Activated T-helper 2 cell treated with anti-CD3 and anti-CD28 coated beads, Interferon-gamma antibody, Interleukin-2, Interleukin-4, amounts not matched to agents 10 μg/mL and 5 μg/mL and 100 μg/mL, durations not matched to agents 14 hours and 24 hours and 36 hours (primary cell): ENCODE results near the gene RPL38. TPM values are rescaled to one million over a fixed set of nuclear protein-coding genes. Genes with fewer than 3 reads are reported as not detected.

Experiments
- DNase-seq: peaks from one replicate; pipeline ENCODE4 v3.0.0; 2021; ENCODE audit warnings: low spot score
- H3K27ac Mint-ChIP-seq: one replicate; pipeline ENCODE4 v1.8.0; 2021; ENCODE audit warnings: mixed read lengths
- H3K27me3 Mint-ChIP-seq: one replicate; pipeline ENCODE4 v1.8.0; 2021; ENCODE audit warnings: low read depth, mixed read lengths
- H3K36me3 Mint-ChIP-seq: one replicate; pipeline ENCODE4 v1.8.0; 2021; ENCODE audit warnings: low read depth, mixed read lengths
- H3K4me1 Mint-ChIP-seq: one replicate; pipeline ENCODE4 v1.8.0; 2021; ENCODE audit warnings: low read depth, mixed read lengths
- H3K4me3 Mint-ChIP-seq: one replicate; pipeline ENCODE4 v1.8.0; 2021; ENCODE audit warnings: low read depth, mild to moderate bottlenecking, moderate library complexity, mixed read lengths
- H3K9me3 Mint-ChIP-seq: one replicate; pipeline ENCODE4 v1.8.0; 2021; ENCODE audit warnings: mixed read lengths
- intact Hi-C: fragments of 100-400 bp; cut with micrococcal nuclease; formaldehyde crosslinking; loops from one replicate; pipeline ENCODE4 v1.15.1; 2023
- total RNA-seq: library from RNA; stranded (reverse); gene quantifications from 2 replicates; pipeline ENCODE4 v1.2.3, GENCODE V29; 2022

Gene RPL38
- total RNA-seq: 1,248 and 1,338 TPM in 2 replicates

DNA sequence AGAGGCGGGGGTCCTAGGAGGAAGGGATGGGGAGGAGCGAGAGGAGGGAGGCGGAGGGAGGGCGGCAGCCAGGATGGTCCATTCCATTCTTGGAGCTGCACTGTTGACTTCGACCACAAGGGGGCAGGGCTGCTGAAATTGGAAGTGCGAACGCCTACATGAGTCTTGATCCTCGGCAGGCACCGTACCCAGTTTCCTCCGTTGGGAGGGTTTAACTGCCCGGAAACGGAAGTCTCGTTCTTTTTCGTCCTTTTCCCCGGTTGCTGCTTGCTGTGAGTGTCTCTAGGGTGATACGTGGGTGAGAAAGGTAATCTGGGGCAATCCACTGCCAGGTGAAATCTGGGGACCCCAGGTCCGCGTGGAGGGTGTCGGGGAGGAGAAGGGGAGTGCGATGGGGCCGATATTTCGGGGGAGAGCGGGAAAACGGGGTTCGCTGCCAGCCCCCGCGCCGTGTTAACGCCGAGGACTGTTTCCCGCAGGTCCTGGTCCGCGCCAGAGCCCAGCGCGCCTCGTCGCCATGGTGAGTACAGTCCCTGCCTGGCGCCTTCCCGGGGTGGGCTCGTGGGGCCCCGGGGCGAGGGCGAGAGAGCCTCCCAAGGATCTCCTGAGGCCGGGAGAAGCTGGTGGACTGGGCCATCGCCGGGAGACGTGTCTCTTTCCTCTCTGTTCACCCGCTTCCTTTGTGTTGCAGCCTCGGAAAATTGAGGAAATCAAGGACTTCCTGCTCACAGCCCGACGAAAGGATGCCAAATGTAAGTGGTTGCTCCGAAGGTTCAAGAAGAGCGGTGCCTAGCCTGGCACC, at the start of gene RPL38:
RPL38 (plus strand) TSS at position 240 of the 802 bp plus-strand sequence; CDS start at position 518, 278 bp downstream.
- Mint-ChIP-seq H3K4me1 (peaks cover 27% of the 10 kb centered on the region), H3K27ac (peak within 1 kb of the TSS; percentile 97), H3K27me3 (peaks cover 13% of the 10 kb centered on the region), H3K9me3 (no peaks in the 10 kb centered on the region), H3K4me3 (peak within 1 kb of the TSS; percentile 98), H3K36me3 (peaks cover 44% of the 10 kb centered on the region)
- DNase-seq: peak; percentile 91
- intact Hi-C loops: loop anchor here (5.0 kb wide), 1 partner anchor 891 kb away; the partner anchor contains the start of gene CDC42EP4

DNA sequence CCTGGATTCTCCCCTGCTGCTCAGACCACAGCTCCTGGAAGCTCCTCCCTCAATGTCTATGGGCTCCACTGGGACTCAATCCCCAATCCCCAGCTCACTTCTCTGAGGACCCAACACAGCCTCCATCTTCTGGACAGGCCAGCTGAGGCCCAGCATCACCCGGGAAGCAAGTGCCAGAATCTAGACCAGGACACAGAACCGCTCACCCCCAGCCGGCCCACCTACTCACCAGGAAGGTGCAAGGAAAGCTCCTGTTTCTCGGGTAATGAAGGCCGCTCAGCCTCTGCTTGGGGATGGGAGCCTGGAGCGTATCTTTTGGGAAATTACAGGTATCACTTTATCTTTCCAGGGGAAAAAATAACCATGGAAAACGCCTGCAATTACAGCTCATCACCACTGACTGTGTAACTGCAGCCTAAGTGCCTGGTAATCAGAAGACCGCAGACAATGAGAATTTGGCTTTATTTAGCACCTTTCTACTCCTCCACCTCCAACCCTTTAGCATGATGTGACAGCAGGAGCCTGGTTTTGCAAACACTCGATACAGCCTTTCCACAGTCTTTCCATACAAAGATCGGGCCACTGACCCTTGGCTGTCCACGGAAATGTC, 49.6 kb upstream of the RPL38 start:
- Mint-ChIP-seq H3K27ac (no peak overlapping the region), H3K27me3 (peaks cover 2% of the 10 kb centered on the region), H3K4me3 (no peak overlapping the region), H3K9me3 (no peaks in the 10 kb centered on the region), H3K36me3 (no peaks in the 10 kb centered on the region), H3K4me1 (no peaks in the 10 kb centered on the region)
- intact Hi-C loops: no loop called here
- no peak for DNase-seq

DNA sequence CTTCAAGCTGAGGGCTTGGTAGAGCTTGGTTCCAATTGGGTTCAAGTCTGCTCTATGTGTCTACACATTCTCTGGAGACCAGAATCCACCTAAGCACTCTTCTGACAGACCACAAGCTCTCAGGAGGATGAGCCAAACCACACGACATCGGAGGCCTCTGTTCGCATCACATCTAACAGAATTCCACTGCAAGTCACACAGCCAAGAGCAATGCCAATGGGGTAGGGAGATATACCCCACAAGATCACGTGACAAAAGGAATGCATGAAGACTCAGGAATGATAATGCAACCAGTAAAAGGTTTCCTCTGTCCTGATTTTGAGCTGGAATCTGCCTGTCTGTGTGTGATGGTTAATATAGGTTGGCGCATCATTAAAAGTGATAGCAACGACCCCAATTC, 46.6 kb upstream of the RPL38 start:
- no peaks in the 10 kb centered on the region for H3K36me3 Mint-ChIP-seq
- H3K9me3 Mint-ChIP-seq: no peaks in the 10 kb centered on the region
- intact Hi-C loops: no loop called here
- no peak overlapping the region for H3K4me3 Mint-ChIP-seq
- H3K27ac Mint-ChIP-seq: no peak overlapping the region
- no peaks in the 10 kb centered on the region for H3K4me1 Mint-ChIP-seq
- no peaks in the 10 kb centered on the region for H3K27me3 Mint-ChIP-seq
- DNase-seq: no peak

DNA sequence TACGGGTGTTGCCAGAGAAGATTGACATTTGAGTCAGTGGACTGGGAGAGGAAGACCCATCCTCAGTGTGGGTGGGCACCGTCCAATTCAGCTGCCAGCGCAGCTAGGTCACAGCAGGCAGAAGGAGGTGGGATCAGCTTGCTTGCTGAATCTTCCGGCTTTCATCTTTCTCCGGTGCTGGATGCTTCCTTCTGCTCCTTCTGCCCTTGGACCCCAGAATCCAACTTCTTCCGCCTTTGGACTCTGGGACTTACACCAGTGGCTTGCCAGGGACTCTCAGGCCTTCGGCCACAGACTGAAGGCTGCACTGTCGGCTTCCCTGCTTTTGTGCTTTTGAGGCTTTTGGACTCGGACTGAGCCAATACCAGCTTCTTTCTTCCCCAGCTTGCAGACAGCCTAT, 46.1 kb upstream of the RPL38 start:
- H3K4me1 Mint-ChIP-seq: no peaks in the 10 kb centered on the region
- H3K27ac Mint-ChIP-seq: no peak overlapping the region
- DNase-seq: no peak
- H3K27me3 Mint-ChIP-seq: no peaks in the 10 kb centered on the region
- intact Hi-C loops: no loop called here
- no peaks in the 10 kb centered on the region for H3K9me3 Mint-ChIP-seq
- H3K36me3 Mint-ChIP-seq: no peaks in the 10 kb centered on the region
- H3K4me3 Mint-ChIP-seq: no peak overlapping the region

DNA sequence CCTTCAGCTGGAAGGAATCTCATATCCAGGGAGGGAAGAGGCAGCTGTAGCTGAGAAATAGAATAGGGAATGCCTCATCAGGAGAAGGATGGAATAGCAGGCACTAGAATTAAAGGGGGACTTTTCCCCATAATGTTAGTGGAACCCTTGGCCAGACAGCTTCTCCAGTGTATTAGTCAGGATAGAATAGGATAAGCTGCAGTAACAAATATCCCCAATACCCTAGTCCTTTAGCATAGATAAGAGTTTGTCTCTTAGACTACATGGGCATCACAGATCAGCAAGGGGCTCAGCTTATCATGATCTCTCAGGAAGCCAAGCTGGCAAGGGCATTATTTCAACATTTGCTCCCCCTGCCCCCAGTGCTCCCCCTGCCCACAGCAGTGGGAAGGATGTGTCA, 44.7 kb upstream of the RPL38 start:
- H3K36me3 Mint-ChIP-seq: no peaks in the 10 kb centered on the region

DNA sequence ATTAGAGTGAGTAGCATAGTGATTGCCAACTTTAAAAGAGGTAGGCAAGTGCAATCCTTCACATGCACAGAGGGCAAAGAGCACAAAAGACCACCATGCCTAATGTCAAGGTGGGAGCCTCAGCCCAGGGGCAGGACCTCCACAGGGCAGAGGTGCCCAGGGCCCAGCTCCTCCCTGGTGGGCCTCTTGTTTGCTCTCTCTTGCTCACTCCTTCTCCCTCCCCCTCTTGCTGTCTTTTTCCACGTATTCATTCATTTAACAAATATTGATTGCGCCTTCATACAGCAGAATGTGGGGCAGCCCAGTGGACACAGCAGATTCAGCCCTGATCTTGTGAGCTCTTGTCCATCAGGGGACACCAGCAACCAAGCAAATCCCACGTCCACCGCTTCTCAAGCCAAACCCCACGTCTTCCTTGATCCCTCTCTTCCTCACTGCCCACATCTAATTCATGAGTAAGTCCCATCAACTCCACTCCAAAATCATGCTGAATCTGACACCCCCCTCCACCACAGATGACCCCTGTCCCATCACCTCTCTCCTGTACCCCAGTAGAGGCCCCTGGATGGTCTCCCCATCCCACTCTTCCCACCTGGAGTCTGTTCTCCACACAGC, 44.1 kb upstream of the RPL38 start:
- Mint-ChIP-seq H3K4me3 (no peak overlapping the region), H3K4me1 (no peaks in the 10 kb centered on the region), H3K27ac (no peak overlapping the region), H3K36me3 (no peaks in the 10 kb centered on the region), H3K27me3 (no peaks in the 10 kb centered on the region), H3K9me3 (no peaks in the 10 kb centered on the region)
- DNase-seq: no peak
- intact Hi-C loops: no loop called here

More for the DNA sequence above, 44.7 kb upstream of the RPL38 start:
- H3K4me3 Mint-ChIP-seq: no peak overlapping the region
- H3K9me3 Mint-ChIP-seq: no peaks in the 10 kb centered on the region
- intact Hi-C loops: no loop called here
- H3K27me3 Mint-ChIP-seq: no peaks in the 10 kb centered on the region
- H3K4me1 Mint-ChIP-seq: no peaks in the 10 kb centered on the region
- DNase-seq: no peak
- no peak overlapping the region for H3K27ac Mint-ChIP-seq

DNA sequence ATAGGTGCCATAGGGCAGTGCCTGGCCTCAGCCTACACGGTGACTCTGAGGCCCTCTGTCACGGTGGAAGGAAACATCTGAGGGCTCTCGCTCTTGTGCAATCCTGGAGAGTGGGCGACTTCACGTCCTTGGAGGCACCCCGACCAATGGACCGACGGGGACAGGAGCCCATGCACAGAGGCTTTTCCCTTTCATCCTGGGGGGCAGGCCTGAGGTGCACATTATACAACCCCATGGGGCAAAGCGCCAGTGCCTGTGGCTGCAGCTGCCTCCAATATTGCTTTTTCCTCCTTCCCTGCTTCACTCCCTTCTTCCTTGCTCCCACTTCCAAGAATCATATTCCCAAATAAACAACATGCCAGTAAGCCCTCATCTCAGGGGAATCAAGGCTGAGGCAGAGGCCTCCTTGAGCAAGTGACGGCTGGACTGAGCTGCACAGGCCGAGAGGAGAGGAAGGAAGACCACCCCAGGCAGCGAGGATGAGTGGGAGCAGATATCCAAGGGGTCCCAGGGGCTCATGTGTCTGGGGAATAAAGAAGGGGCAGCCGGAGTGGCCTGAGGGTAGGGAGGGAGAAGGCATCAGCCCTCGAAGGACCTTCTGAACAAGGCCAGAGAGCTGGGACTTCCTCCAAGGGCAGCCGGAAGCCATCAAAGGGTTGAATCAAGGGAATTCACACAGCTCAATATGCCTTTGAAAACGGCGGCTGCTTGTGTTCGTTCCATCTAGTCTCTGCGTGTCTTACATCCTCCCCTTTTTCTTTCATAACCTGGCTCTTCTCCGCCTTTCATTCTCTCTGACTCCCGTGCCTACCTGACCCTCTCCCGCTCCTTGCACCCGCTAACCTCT, 42.6 kb upstream of the RPL38 start:
- no peaks in the 10 kb centered on the region for H3K27me3 Mint-ChIP-seq
- no peaks in the 10 kb centered on the region for H3K36me3 Mint-ChIP-seq
- H3K4me3 Mint-ChIP-seq: no peak overlapping the region
- no peak overlapping the region for H3K27ac Mint-ChIP-seq
- DNase-seq: no peak
- intact Hi-C loops: no loop called here
- H3K9me3 Mint-ChIP-seq: no peaks in the 10 kb centered on the region
- H3K4me1 Mint-ChIP-seq: no peaks in the 10 kb centered on the region

DNA sequence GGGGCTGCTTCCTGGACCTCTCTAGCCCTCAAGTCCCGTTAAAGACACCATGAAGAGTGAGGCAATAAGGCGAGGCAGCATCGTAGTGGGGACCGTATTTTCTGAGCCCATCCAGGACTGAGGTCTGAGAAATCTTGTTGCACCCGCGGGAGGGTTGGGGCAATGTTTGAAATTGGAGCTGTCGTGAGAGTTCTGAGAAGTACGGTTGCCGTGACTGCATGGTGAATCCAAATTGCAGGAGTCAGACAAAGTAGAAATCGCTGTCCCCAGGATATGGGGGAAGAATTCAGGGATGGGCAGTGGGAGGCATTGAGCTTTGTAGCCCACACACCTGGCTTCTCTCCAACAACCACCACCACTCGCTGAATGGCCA, 42.0 kb upstream of the RPL38 start:
- Mint-ChIP-seq H3K27me3 (no peaks in the 10 kb centered on the region), H3K27ac (no peak overlapping the region), H3K4me1 (no peaks in the 10 kb centered on the region), H3K4me3 (no peak overlapping the region), H3K36me3 (no peaks in the 10 kb centered on the region), H3K9me3 (no peaks in the 10 kb centered on the region)
- DNase-seq: no peak
- intact Hi-C loops: no loop called here

DNA sequence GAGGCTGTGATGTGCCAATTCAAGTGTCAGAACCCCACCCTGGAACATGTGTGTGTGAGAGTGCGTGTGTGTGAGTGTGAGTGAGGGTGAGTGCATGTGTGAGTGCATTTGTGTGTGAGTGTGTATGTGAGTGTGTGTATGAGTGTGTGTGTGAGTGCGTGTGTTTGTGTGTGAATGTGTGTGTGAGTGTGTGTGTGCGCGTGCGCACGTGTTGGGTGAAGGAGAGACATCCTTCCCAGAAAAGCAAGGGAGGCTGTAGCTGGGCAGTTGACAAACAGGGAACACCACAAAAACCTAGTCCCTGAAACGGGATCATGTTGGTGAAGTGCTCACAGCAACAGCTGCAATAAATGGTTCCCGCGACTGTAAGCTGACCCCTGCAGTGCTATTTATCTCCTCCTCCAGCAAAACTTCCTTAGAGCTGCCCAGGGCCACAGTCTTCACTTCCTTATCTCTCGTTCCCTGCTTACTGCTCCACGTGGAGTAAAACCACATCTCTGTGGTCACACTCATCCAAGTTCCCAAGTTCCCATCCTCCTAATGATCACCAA, 40.1 kb upstream of the RPL38 start:
- no peaks in the 10 kb centered on the region for H3K36me3 Mint-ChIP-seq
- no peaks in the 10 kb centered on the region for H3K9me3 Mint-ChIP-seq
- no peak overlapping the region for H3K27ac Mint-ChIP-seq
- intact Hi-C loops: no loop called here
- peaks cover 8% of the 10 kb centered on the region for H3K27me3 Mint-ChIP-seq
- no peaks in the 10 kb centered on the region for H3K4me1 Mint-ChIP-seq
- H3K4me3 Mint-ChIP-seq: no peak overlapping the region
- DNase-seq: no peak

DNA sequence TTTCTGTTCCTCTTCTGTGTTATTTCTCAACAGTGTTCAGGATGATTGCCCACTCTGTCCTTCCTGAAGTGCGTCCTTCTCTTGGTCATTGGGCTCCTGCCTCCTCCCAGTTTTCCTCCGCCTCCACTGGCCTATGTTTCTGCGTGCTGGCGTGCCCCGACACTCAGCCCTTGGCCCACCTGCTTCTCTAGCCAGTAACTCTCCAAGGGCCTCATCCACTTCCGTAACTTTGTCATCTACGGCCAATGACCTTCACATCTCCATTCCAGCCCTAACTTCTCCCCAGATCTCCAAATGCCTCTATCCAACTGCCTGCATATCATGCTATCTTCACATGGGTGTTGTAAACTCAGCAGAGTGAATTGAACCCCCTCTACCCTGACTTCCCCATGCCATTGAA, 39.6 kb upstream of the RPL38 start:
- no peak for DNase-seq
- intact Hi-C loops: no loop called here
- H3K9me3 Mint-ChIP-seq: no peaks in the 10 kb centered on the region

DNA sequence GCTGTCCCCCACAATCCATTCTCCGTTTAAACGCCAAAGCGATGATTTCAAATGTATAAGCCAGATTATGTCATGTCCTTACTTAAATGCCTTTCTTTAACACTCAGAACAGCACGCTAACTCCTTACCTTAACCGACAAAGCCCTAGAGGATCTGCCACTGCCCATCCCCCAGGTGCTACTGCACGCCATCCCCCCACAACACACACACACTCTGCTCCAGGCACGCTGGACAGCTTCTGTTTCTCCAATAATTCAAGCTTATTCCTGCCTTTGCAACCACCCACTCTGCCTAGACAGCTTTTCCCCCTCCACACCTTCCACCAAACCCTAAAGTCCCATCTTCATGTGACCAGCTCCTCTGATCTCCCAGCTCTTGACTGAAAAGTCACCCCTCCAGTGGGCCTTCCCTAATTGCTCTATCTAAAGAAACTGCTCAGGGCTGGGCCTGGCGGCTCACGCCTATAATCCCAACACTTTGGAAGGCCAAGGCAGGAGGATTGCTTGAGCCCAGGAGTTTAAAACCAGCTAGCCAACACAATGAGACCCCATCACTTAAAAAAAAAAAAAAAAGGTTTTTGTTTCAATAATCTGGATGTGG, 38.9 kb upstream of the RPL38 start:
- Mint-ChIP-seq H3K4me1 (no peaks in the 10 kb centered on the region), H3K9me3 (no peaks in the 10 kb centered on the region), H3K27ac (no peak overlapping the region), H3K36me3 (no peaks in the 10 kb centered on the region), H3K27me3 (peaks cover 12% of the 10 kb centered on the region), H3K4me3 (no peak overlapping the region)
- intact Hi-C loops: no loop called here
- DNase-seq: no peak

More for the DNA sequence above, 39.6 kb upstream of the RPL38 start:
- no peak overlapping the region for H3K27ac Mint-ChIP-seq
- H3K4me1 Mint-ChIP-seq: no peaks in the 10 kb centered on the region
- H3K36me3 Mint-ChIP-seq: no peaks in the 10 kb centered on the region
- H3K4me3 Mint-ChIP-seq: no peak overlapping the region
- H3K27me3 Mint-ChIP-seq: peaks cover 8% of the 10 kb centered on the region

DNA sequence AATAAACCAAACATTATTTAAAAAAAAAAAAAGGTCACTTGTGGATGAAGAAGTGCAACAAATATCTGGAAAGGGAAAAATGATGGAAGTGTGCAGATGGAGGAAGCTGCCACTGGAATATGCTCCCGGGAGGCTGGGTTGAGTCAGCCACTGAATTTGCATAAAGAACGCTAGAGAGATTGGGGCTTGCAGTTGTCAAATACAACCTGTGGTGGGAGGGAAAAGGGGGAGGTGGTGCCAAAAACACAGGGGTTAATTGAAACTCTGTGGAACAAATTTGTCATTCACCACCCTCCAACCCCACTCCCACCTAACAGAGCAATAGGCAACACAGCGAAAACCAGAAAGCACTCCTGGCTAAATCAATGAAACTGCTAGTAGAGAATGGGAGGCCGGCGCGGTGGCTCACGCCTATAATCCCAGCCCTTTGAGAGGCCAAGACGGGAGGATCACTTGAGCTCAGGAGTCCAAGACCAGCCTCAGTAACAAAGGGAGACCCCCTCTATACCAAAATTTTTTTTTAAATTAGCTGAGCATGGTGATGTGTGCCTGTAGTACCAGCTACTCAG, 37.6 kb upstream of the RPL38 start:
- peaks cover 13% of the 10 kb centered on the region for H3K27me3 Mint-ChIP-seq
- H3K9me3 Mint-ChIP-seq: no peaks in the 10 kb centered on the region
- no peaks in the 10 kb centered on the region for H3K4me1 Mint-ChIP-seq
- DNase-seq: no peak
- H3K36me3 Mint-ChIP-seq: no peaks in the 10 kb centered on the region
- H3K27ac Mint-ChIP-seq: no peak overlapping the region
- intact Hi-C loops: no loop called here
- H3K4me3 Mint-ChIP-seq: no peak overlapping the region
